GM21423 (cell line): Measurements from ENCODE around the gene GTF3C4.
A peak's percentile ranks its signal among the peaks of the same experiment; 100 is the strongest.

Experiments
- ATAC-seq: cut with Tn5 transposase; IDR thresholded peaks from one replicate; pipeline ENCODE4 v1.9.1; 2021; ENCODE audit warnings: mild to moderate bottlenecking, moderate library complexity; ENCODE audit not compliant: unreplicated experiment

GTF3C4 gene, protein sequence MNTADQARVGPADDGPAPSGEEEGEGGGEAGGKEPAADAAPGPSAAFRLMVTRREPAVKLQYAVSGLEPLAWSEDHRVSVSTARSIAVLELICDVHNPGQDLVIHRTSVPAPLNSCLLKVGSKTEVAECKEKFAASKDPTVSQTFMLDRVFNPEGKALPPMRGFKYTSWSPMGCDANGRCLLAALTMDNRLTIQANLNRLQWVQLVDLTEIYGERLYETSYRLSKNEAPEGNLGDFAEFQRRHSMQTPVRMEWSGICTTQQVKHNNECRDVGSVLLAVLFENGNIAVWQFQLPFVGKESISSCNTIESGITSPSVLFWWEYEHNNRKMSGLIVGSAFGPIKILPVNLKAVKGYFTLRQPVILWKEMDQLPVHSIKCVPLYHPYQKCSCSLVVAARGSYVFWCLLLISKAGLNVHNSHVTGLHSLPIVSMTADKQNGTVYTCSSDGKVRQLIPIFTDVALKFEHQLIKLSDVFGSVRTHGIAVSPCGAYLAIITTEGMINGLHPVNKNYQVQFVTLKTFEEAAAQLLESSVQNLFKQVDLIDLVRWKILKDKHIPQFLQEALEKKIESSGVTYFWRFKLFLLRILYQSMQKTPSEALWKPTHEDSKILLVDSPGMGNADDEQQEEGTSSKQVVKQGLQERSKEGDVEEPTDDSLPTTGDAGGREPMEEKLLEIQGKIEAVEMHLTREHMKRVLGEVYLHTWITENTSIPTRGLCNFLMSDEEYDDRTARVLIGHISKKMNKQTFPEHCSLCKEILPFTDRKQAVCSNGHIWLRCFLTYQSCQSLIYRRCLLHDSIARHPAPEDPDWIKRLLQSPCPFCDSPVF

DNA sequence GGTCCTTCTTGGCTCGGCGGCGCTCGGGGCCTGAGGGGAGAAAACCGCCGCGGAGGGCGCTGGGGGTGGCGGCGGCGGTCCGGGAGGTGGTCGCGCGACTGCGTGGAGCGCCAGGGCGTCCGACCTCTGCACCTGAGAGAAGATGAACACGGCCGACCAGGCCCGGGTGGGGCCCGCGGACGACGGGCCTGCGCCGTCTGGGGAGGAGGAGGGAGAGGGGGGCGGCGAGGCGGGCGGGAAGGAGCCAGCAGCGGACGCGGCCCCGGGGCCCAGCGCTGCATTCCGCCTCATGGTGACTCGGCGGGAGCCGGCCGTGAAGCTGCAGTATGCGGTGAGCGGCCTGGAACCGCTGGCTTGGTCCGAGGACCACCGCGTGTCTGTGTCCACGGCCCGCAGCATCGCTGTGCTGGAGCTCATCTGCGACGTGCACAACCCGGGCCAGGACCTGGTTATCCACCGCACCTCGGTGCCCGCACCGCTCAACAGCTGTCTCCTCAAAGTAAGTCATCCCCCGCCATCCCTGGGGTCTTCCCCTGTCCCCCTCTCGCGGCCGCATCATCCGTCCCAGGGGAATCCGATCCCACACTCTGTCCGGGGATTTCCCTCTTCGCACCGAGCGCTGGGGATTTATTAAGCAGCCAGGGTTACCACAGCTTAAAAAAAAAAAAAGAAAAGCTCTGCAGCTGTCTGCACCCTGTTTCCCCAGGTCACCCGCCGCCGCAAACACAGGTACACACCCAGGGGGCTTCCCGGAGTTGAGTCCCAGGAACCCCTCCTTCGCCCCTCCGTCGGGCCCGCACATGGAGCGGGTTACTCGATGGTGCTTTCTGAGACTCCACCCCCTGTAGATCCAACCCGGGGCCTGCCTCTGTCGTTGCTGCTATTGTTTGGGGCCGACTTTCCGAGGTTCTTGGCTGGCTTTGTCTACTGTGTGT is at the start of gene GTF3C4:
Gene GTF3C4, plus strand, starts transcription at position 8 of the 935 bp plus-strand sequence. Its CDS starts 135 bp downstream, at position 143.
- ATAC-seq, result peak; percentile 51

DNA sequence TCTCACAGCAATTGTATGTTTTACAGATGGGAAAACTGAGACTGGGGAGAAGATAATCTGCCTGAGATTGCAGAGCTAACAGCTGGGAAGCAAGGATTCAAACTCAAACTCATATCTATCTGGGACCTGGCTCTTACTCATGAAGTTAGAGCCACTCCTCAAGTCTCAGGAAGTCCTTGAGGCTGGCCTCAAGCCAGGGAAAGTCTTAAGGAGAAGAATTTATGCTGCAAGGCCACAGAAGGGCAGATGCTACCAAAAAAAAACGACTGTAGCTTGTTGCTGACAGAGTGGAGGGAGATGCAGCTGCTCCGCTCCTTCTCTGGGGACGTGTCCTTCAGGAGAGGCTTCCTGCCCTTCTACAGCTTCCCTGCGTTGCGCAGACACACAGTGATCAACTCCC is 48.1 kb upstream of the GTF3C4 start:
- no peak for ATAC-seq

DNA sequence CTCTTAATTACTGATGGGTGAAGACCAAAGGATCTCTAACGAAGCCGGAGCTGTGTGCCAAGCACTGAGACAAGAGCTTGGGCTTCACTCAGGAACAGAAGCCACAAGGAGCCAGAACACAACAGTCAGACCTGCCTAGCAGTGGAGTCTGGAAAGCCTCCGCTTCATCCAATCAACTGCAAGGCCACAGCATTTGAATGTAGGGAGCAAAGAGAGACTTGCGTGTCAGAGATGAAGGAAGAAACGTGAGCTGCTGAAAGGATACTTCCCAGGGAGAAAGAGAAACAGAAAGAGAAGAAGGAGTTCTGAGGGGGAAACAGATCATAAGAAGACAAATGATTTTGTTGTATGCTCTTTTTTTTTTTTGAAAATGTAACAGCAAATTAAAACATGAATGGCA is 44.0 kb upstream of the GTF3C4 start:
- ATAC-seq, result no peak

DNA sequence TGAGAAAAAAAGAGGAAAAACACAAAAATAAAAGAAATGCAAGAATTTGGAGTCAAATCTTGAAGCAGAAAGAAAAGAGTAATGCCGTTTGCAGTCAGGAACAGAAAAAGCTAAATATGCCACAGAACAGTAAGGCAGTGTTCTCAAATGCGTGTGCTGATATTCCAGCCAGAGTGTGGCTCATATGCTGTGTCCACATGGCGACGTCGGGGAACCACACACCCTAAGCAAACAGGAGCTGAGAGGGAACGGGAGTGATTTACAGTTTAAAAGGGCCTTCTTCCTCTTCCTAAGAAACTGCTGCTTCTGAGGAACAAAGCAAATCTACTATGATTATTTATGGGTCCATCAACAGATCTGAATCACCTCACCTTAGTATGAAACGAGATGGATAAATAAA is 43.2 kb upstream of the GTF3C4 start:
- ATAC-seq, result no peak

- ATAC-seq, result no peak
Measured at GRCh38 chr9:132627594-132627993, 42.7 kb upstream of the GTF3C4 start.

DNA sequence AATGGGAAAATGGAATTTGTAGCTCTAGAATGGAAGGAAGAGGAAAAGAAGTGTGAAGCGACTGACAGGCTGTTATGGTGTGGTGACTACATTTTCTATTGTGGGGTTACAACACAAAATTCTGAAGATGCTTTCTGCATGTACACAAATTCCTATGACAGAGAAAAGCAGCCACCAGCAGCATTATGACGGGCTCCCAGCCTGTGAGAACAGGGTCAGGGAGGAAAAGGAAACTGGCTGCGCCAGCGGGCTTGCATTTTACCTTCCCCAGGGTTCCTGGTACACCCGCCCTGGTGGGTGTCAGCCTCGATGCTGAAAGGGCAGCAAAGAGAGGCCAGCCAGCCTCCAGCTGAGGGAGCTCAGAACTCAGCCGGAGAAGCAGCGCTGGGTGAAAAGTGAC is 41.5 kb upstream of the GTF3C4 start:
- ATAC-seq, result no peak

DNA sequence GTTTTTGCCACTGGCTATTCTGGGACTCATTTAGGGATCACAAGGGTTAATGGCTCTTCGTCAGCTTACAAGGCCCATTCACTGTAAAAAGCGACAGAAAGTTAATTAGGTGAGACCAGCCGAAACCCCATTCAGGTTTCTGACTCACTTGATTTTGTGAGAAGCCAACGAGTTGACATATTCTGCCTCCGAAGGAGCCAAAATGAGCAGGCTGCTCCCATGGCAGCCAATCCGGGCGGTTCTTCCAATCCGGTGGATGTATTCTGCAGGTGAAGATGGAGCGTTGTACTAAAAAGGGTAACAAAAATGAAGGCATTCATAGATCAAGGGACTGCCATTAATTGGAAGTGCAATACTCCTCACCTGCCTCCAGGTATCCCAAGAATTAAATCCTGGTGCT is 40.1 kb upstream of the GTF3C4 start:
- no peak for ATAC-seq

- ATAC-seq, result no peak
Measured at GRCh38 chr9:132630811-132631210, 39.5 kb upstream of the GTF3C4 start.

DNA sequence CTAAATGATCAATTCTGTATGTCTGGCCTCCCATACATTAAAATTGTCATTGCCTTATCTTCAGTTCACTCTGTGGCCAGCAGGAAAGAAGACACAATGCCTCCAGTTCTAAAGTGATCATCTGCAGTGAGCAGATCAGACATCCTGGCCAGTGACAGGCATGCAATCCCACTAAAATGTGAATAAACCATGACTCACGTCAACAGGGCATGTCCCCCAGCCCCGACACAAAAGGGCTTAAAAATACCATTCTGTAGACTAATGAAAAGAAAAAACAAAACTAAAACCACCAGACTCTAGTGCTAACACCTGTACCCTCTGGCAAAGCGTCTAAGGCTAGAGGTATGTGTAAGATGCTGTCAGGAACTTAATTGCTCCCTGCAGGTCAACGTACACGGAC is 39.0 kb upstream of the GTF3C4 start:
- ATAC-seq, result no peak

DNA sequence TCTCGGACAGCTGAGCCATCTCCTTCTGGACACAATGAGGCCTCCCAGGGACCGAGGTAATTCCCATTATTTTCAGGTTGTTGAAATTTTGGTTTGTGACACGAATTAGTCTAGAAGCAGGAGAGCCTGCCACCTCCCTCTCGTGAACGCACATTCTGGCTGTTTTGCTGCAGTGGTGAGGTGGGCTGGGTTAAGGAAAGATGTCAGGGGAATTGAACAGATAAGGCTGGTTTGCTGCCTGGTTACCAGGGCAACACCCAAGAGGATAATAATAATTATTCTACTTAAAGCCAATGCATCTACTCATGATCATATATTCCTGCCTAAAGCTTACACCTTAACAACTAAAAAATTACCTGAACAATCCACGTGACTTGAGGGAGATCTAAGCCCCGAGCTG is 38.6 kb upstream of the GTF3C4 start:
- ATAC-seq, result no peak

GRCh38 chr9:132632413-132633129 is 37.7 kb upstream of the GTF3C4 start:
- ATAC-seq, result no peak

- no peak for ATAC-seq
Measured at GRCh38 chr9:132634327-132634726, 35.9 kb upstream of the GTF3C4 start.

- ATAC-seq, result no peak
Measured at GRCh38 chr9:132637351-132637750, 32.9 kb upstream of the GTF3C4 start.

- no peak for ATAC-seq
Measured at GRCh38 chr9:132637801-132638200, 32.5 kb upstream of the GTF3C4 start.

GRCh38 chr9:132638240-132638639 is 32.0 kb upstream of the GTF3C4 start:
- no peak for ATAC-seq

GRCh38 chr9:132639322-132639721 is 30.9 kb upstream of the GTF3C4 start:
- ATAC-seq, result no peak

DNA sequence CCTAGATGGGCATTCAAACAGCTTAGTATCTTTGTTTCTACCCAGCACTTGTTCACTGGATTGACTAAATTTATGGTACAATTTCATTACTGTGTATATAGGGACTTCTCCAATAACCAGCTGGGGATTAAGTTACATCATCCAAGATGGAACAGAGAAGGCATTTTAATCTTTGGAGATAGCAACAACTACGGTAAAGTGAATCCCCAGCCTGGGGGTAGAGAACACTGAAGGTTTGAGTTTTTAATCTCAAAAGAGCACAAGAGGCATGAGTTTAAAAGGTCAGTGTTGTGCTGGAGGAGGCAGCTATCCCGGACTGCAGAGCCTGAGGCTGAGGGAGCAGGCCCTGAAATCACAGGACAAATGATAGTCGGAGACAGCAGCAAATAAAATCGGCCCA is 29.0 kb upstream of the GTF3C4 start:
- ATAC-seq, result no peak

DNA sequence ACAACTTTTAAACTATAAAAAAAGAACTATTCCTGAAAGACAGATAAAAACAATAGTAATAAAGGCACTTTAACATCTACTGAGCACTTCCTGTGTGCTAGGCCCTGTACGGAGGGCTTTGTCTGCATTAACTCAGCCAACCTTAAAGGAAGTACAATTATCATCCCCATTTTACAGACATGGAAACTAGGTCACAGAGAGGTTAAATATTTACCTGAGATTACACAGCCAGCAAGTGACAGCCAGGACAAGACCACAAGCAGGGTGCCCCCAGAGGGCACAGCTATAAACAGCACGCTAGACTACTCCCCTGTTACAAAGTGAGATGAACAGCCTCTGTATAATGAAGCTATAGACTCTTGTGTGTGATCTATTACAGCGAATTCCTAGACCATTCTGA is 26.0 kb upstream of the GTF3C4 start:
- ATAC-seq, result no peak

DNA sequence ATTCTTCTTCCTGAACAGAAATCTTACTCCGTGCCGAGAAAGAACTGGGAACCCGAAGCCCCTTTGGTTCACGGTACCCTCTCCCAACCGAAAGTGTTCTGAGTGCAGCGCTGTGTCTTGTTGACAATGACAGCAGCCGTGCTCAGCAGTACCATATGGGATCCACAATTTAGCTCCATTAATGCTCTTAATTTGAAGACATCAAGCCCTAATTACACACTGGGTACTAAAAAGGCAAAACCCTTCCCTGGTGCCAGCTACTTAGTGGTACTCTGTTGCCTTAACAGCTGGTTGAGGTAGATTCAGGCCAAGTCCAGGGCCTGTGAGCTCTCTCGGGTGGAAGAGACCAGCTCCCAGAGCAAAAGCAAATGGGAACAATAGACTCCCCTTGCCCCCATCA is 25.0 kb upstream of the GTF3C4 start:
- no peak for ATAC-seq

GRCh38 chr9:132645711-132646110 is 24.6 kb upstream of the GTF3C4 start:
- no peak for ATAC-seq
